Stomach (tissue), 4 donors: ENCODE results near the gene CNST.

ENCODE experiments used
- EP300 ChIP-seq: sonication (generic); formaldehyde crosslinking; IDR thresholded peaks from one replicate; pipeline ENCODE4 v1.6.1; 2017; ENCODE audit warnings: antibody characterized with exemption
- POLR2A ChIP-seq, 4 donors: fragments of 450-650 bp; IDR thresholded peaks; one replicate each; pipeline ENCODE4 v1.6.1; 2016; ENCODE audit warnings: antibody characterized with exemption in 4 of 4, control low read depth in 2 of 4, mild to moderate bottlenecking in 1 of 4, moderate library complexity in 1 of 4
- POLR2AphosphoS5 ChIP-seq, 3 donors: sonication (generic); formaldehyde crosslinking; IDR thresholded peaks; one replicate each; pipeline ENCODE4 v1.6.1; 2016; ENCODE audit warnings: antibody characterized with exemption in 3 of 3
- TF ChIP-seq, protein P1 (sequence below), 7 experiments: fragments of 450-650 bp in 4 of 7; fragments of 200-600 bp in 3 of 7; sonication (generic) in 3 of 7; IDR thresholded peaks; one replicate each; pipeline ENCODE4 v1.5.1; 2016 to 2019; ENCODE audit warnings: antibody characterized with exemption in 7 of 7, control low read depth in 2 of 7, mild to moderate bottlenecking in 1 of 7

DNA sequence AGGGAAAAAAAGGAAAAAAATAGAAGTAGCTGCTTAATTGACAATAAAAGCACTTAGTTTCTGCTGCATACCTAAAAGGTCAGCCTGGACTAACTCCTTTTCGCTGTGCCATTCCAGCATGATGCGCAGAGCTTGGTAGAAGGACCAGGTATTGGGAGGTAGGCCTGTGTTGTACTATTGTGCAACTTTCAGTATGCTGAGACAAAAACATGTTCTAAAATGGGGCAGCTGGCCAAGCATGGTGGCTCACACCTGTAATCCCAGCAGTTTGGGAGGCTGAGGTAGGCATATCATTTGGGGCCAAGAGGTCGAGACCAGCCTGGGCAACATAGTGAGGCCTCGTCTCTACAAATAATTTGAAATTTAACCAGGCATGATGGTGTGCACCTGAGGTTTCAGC lies 142.9 kb downstream of the CNST start:
- TF ChIP-seq EP300 (no peak), POLR2AphosphoS5 (IDR thresholded peaks at IDR 0.05) (no peak), POLR2A (IDR thresholded peaks at IDR 0.05) (no peak)
- TF ChIP-seq, protein P1, sequence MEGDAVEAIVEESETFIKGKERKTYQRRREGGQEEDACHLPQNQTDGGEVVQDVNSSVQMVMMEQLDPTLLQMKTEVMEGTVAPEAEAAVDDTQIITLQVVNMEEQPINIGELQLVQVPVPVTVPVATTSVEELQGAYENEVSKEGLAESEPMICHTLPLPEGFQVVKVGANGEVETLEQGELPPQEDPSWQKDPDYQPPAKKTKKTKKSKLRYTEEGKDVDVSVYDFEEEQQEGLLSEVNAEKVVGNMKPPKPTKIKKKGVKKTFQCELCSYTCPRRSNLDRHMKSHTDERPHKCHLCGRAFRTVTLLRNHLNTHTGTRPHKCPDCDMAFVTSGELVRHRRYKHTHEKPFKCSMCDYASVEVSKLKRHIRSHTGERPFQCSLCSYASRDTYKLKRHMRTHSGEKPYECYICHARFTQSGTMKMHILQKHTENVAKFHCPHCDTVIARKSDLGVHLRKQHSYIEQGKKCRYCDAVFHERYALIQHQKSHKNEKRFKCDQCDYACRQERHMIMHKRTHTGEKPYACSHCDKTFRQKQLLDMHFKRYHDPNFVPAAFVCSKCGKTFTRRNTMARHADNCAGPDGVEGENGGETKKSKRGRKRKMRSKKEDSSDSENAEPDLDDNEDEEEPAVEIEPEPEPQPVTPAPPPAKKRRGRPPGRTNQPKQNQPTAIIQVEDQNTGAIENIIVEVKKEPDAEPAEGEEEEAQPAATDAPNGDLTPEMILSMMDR (IDR thresholded peaks at IDR 0.05) = no peak
